ENCODE data around the gene ANKRD37.

ANKRD37 gene

DNA sequence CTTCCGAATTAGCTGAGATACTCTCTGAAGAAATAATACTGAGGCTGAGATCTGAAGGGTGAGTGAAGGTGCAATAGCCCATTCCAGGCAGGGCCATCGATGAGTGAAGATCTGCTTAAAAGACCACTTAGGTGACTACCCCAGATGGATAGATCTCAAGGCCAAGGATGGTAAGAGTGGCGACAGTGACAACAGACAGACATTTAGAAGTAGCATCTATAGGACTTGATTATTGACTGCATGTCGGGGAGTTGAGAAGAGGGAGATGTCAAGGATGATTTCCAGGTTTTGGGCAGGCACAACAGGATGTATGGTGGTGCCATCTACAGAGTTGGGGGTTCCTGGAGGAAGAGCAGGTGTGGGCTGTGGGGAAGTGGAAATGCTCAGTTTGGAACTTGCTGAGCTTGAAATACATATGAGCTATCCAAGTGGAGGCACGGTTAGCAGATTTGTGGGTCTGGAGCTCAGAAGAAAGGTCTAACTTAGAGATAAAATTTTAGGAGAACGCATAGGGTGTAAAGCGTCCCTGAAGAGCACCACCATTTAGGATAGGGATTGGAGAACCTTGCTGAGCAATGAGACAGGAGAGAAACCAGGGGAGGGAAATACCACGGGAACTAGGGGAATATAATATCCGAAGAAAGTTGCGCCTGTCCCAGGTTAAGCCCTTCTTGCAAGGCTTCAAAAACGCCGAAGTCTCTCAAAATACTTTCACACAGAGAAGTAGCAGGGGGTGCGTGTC, 28.4 kb downstream of the ANKRD37 start:
- DNase-seq (ENCODE audit: low spot score), result peak; percentile 27

DNA sequence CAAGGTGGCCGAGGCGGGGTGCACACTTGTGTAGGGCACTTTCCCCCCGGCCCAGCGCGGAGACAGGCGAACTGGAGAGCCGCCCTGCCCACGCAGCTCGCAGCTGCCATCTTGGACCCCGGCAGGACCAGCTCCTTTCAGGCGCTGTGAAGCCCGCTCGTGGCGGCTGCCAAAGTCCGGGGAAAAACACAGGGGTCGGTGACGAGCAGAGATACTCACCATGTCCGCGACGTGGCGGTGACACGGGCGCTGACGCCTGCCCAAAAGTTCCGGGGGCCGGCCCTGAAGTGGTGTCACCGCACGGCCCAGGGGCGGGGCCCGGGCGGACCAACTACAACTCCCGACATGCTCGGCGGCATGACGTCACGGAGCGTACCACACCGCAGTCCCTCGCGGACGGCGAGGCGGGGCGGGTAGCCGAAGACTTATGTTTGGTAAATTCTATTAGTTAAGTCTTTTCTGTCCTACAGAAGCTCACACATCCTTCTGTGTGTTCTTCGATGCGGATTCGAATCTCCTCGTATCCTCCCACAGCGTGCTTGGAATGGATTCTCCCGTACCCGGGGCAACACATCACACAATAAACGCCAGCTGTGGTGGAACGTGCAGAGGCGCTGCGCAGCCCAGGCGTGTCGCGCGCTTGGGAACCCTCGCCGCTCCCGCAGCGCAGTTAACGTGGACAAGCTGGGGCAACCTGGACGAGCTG, 29.2 kb downstream of the ANKRD37 start, which contains the start of gene UFSP2:
Gene UFSP2, minus strand, starts transcription at position 318 of the 706 bp plus-strand sequence. Its CDS starts 96 bp downstream, at position 222.
- DNase-seq (ENCODE audit: low spot score), result peak; percentile 89

DNA sequence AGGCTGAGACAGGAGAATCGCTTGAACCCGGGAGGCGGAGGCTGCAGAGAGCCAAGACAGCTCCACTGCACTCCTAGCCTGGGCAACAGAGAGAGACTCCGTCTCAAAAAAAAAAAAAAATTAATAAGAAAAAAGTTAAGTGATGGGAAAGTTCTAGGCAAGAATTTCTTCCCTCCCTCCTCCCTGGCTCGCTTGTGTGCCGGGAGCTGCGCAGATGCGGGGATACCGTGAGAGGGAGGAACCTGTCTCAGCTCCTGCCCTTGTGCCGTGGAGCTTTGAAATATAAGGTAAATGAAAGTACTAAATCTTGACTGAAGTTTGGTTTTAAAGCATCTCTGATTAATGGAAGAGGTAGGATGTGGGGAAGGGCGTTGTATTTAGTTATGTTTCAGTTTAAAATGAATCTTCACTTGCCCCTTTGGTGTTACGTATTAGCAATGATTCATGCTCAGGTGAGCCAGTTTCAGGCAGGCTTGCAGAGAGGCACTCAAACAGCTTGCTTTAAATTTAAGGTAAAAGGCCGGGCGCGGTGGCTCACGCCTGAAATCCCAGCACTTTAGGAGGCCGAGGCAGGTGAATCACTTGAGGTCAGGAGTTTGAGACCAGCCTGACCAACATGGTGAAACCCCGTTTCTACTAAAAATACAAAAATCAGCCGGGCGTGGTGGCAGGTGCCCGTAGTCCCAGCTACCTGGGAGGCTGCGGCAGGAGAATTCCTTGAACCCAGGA, 30.5 kb downstream of the ANKRD37 start:
- DNase-seq (ENCODE audit: low spot score), result no peak

DNA sequence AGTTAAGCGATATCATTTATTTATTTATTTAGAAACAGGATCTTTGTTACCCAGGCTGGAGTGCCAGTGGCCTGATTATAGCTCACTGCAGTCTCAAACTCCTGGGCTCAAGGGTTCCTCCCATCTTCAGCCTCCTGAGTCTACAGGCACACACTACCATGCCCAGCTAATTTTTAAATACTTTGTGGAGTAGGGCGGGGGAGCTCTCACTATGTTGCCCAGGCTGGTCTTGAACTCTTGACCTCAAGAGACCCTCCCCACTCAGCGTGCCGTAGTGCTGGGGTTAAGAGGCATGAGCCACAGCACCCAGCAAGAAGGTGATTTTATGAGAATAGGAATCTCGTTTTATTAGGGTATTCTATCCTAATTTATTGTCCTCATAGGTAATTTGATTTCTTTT, 33.0 kb downstream of the ANKRD37 start:
- DNase-seq (ENCODE audit: low spot score), result no peak

DNA sequence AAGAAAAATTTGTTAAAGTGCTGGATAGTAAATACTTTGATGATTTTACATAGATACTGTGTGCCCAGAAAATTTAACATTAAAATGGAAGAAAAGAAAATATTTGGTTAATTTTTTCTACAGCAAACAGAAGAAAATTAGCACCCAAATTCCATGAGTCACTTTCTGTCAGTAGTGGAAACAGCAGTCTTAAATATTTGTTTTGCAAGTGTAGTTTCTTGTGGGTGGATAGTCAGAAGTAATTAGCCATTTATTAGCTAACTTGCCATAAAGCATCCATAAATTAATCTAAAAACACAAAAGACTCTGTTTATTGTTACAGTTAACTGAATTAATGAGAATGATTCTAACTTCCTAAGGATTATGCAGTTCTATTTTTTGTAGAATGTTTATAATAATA, 38.8 kb downstream of the ANKRD37 start:
- no peak for DNase-seq (ENCODE audit: low spot score)

DNA sequence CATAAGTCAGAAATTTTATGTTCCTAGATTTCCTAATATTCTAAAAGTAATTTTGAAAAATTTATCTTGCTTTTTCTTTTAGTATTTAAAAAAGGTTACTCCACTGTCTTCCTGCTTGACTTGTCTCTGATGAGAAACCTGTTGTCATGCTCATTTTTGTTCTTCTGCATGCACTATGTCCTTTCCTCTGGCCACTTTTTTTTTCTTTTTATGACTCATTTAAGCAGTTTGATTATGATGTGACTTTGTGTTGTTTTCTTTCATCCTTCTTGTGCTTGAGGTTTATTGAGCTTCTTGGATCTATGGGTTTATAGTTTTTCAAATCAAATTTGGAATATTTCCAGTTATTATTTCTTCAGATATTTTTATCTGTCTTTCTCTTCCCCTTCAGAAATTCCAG, 41.2 kb downstream of the ANKRD37 start:
- no peak for DNase-seq (ENCODE audit: low spot score)

DNA sequence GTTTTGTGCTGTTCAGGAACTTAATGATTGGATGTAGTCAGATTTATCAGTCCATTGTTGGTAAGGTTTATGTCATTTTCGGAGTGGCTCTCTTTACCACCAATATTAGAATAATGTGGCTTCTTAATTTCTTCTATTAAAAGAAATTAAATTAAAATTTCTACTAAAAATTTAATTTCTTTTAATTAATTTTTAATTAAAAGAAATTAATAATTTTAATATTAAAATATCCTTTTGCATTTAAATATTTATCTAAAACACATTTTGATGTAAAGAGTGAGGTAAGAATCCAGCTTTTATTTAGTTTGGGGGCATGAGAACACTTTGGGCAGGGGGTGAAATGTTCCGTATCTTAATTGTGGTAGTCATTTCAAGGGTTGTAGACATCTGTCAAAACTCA, 44.8 kb downstream of the ANKRD37 start:
- DNase-seq (ENCODE audit: low spot score), result no peak

DNA sequence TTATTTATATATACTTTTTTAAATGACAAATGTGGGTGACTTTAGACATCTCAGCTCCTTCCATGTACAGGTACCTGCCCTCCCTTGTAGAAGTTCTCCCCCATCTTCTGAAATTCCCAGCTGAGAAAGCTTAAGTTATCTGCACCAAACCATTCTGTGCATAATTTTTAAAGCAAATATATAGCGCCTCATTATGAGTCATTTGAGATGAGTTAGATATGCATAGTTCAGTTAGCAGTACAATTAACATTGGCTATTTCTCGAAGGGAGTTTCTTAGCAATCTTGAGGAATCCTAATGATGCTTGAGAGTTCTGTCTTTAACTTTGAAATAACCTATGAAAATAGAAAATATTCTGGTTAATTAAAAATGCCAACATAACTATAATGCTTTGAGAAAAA, 48.6 kb downstream of the ANKRD37 start:
- no peak for DNase-seq (ENCODE audit: low spot score)

Data from COLO829 (cell line).